GM12878 (cell line): ENCODE measurements around the gene NOTCH4. TPM values are rescaled to one million over a fixed set of nuclear protein-coding genes. Genes with fewer than 3 reads are reported as not detected.

Experiments
- ATAC-seq: fragments of 200-7000 bp; cut with Tn5 transposase; 3 replicates; pipeline ENCODE4 v1.9.1; 2020; ENCODE audit warnings: mild to moderate bottlenecking, moderate library complexity
- BruUV-seq: library from RNA; stranded (reverse); fragments of 400-500 nt; replicated peaks from 2 replicates; lab custom pipeline; 2021; lab: Mats Ljungman, UMichigan
- CTCF ChIA-PET: fragments of 300-600 bp; sonication (Branson Sonifier 250); formaldehyde crosslinking; extraction: SDS; loops from one replicate; lab custom pipeline; 2021; ENCODE audit warnings: inconsistent platforms; lab: Yijun Ruan, JAX
- POLR2A ChIA-PET: fragments of 350-600 bp; formaldehyde crosslinking; extraction: SDS; loops from one replicate; lab custom pipeline; 2021; ENCODE audit warnings: inconsistent platforms; lab: Charles Lee
- RAD21 ChIA-PET: fragments of 300-600 bp; sonication (Branson Sonifier 250); formaldehyde crosslinking; loops from one replicate; lab custom pipeline; 2023; ENCODE audit warnings: antibody characterized with exemption; ENCODE audit not compliant: unreplicated experiment; lab: Charles Lee
- SMC1A ChIA-PET: fragments of 300-600 bp; sonication (Branson Sonifier 250); formaldehyde crosslinking; loops from one replicate; lab custom pipeline; 2023; ENCODE audit not compliant: unreplicated experiment, uncharacterized antibody; lab: Charles Lee
- DNase-seq: peaks from one replicate; pipeline ENCODE4 v3.0.0-alpha.2; 2011; ENCODE audit warnings: low read depth, low spot score
- FAIRE-seq: peaks from 3 replicates; lab custom pipeline; 2011; peaks lifted over from hg19 to GRCh38; lab: Jason Lieb, UNC
- H2AFZ ChIP-seq: 2 replicates; pipeline ENCODE4 v1.6.0; 2011; ENCODE audit warnings: low read depth, low read length, control low read depth; ENCODE audit not compliant: control insufficient read depth
- H3K27ac ChIP-seq: 2 replicates; pipeline ENCODE4 v1.5.1; 2011; ENCODE audit warnings: control low read depth; ENCODE audit not compliant: control insufficient read depth, insufficient read depth
- H3K27me3 ChIP-seq, 2 experiments: replicated peaks in 1 of 2; 2 replicates each; pipeline versions ENCODE4 v1.6.0 to v1.6.1; 2011; ENCODE audit warnings: low read length in 1 of 2; ENCODE audit not compliant: control insufficient read depth in 2 of 2, insufficient read depth in 2 of 2
- H3K36me3 ChIP-seq, 2 experiments: 2 replicates each; pipeline ENCODE4 v1.5.1; 2011; ENCODE audit warnings: low read length in 1 of 2; ENCODE audit not compliant: control insufficient read depth in 2 of 2, insufficient read depth in 2 of 2
- H3K4me1 ChIP-seq: 2 replicates; pipeline ENCODE4 v1.6.1; 2011; ENCODE audit warnings: mild to moderate bottlenecking, low read length, moderate library complexity, mixed read lengths; ENCODE audit not compliant: control insufficient read depth, insufficient read depth
- H3K4me2 ChIP-seq: 2 replicates; pipeline ENCODE4 v1.6.0; 2011; ENCODE audit warnings: control low read depth; ENCODE audit not compliant: control insufficient read depth, insufficient read depth
- H3K4me3 ChIP-seq: fragments of 200-600 bp; sonication (generic); 2 replicates; pipeline ENCODE4 v1.5.1; 2016
- H3K79me2 ChIP-seq: 2 replicates; pipeline ENCODE4 v1.6.0; 2011; ENCODE audit warnings: low read length; ENCODE audit not compliant: control insufficient read depth, insufficient read depth
- H3K9ac ChIP-seq: 2 replicates; pipeline ENCODE4 v1.8.0; 2011; ENCODE audit warnings: low read length, control low read depth, mixed read lengths; ENCODE audit not compliant: control insufficient read depth, insufficient read depth
- H3K9me3 ChIP-seq: replicated peaks from 3 replicates; pipeline ENCODE4 v1.5.1; 2011; ENCODE audit warnings: mild to moderate bottlenecking, low read length; ENCODE audit not compliant: control insufficient read depth, insufficient read depth
- H4K20me1 ChIP-seq: 2 replicates; pipeline ENCODE4 v1.6.0; 2011; ENCODE audit not compliant: control insufficient read depth, insufficient read depth
- KLF5 ChIP-seq: fragments of 450-650 bp; IDR thresholded peaks from 2 replicates; pipeline ENCODE4 v1.6.1; 2014; ENCODE audit warnings: mild to moderate bottlenecking; ENCODE audit not compliant: partially characterized antibody
- WGBS: methylation state at CpG from one replicate; pipeline ENCODE4 v1.1.6; 2016; ENCODE audit warnings: low lambda C conversion rate; ENCODE audit not compliant: insufficient replicate concordance, insufficient coverage; ENCODE audit errors: missing lambda C conversion rate; 5-methylcytosine and 5-hydroxymethylcytosine counted together
- in situ Hi-C: fragments of 300-500 bp; cut with MboI; formaldehyde crosslinking; loops from 9 replicates; pipeline ENCODE4 v1.14.3; 2018; ENCODE audit warnings: mixed read lengths
- intact Hi-C: fragments of 100-400 bp; cut with micrococcal nuclease; formaldehyde crosslinking; loops from one replicate; pipeline ENCODE4 v1.14.2; 2022; ENCODE audit not compliant: unreplicated experiment
- microRNA-seq: library from miRNA; unstranded; fragments of <30 nt; microRNA quantifications from one replicate; pipeline ENCODE4, GENCODE V29; 2018
- polyA plus RNA-seq, 11 experiments: library from polyadenylated mRNA; depleted of rRNA in 4 of 11; unstranded in 6 of 11; stranded (reverse) in 5 of 11; fragments of >200 nt; fragmentation: Nextera tagmentation in 4 of 11; fragmentation: Illumina TruSeq in 1 of 11; extraction: Ambion mirVana in 4 of 11; extraction: Trizol in 1 of 11; gene quantifications; 1 replicate in 1 of 11; 2 replicates in 10 of 11; pipeline versions ENCODE4 v1.2.1 to v1.2.3, GENCODE V29; 2011 to 2016; ENCODE audit warnings: inconsistent platforms in 2 of 11, missing spikeins in 2 of 11, low read depth in 1 of 11
- small RNA-seq: library from RNA; depleted of rRNA; stranded (forward); fragments of <200 nt; gene quantifications from one replicate; pipeline ENCODE3, GENCODE V24; 2014
- total RNA-seq, 4 experiments: library from RNA; depleted of rRNA in 3 of 4; stranded (reverse); fragments of >200 nt in 3 of 4; fragmentation: Illumina TruSeq in 1 of 4; extraction: Trizol in 1 of 4; gene quantifications; 2 replicates each; pipeline versions ENCODE4 v1.2.1 to v1.2.3, GENCODE V29; 2013 to 2021

NOTCH4 gene
- total and polyA plus RNA-seq, 10 of the 15 experiments (the other 5 are each of a cell fraction or from before 2014, with no cell fraction given) = 0.66 to 3.3 (median 1.4) TPM

GRCh38 chr6:32146287-32146686, 77.6 kb downstream of the NOTCH4 start:
- no peak for DNase-seq
- no peaks in the 10 kb centered on the region for H3K4me1 ChIP-seq
- H2AFZ ChIP-seq = no peak overlapping the region
- ChIA-PET SMC1A (no interaction called here), RAD21 (no interaction called here), CTCF (interaction anchor here (0.5 to 1.7 kb wide), 2 partner anchors 8 to 18 kb away, joined by 3 to 5 read pairs; partner anchors contain the start of gene EGFL8), POLR2A (interaction anchor here (0.6 kb wide), 2 partner anchors 9 to 52 kb away, joined by 4 to 10 read pairs; no protein-coding TSS in a partner anchor)
- BruUV-seq = no TSS peak
- no peak overlapping the region for H3K4me2 ChIP-seq
- TF ChIP-seq KLF5 = no peak
- no peak for ATAC-seq
- no peak overlapping the region for H3K9ac ChIP-seq
- H3K27ac ChIP-seq = no peak overlapping the region
- H3K79me2 ChIP-seq = no peaks in the 10 kb centered on the region
- in situ Hi-C loops = no loop called here
- 50% methylated on average over 1 of the region's 1 CpG for WGBS
- intact Hi-C loops = no loop called here
- no peaks in the 10 kb centered on the region for H3K36me3 ChIP-seq
- peaks cover 7 to 12% of the 10 kb centered on the region in 2 experiments for H3K27me3 ChIP-seq
- no peaks in the 10 kb centered on the region; the same call in 2 of the 3 replicates for H3K9me3 ChIP-seq
- H4K20me1 ChIP-seq = no peaks in the 10 kb centered on the region
- H3K4me3 ChIP-seq = no peak overlapping the region
- FAIRE-seq = no peak

Small RNA genes within 50 kb of the gene (microRNA-seq; reads per million reads assigned to microRNA genes)
- gene MIR6721 (0.56 reads per million), gene MIR6833 (not detected)

Small RNA genes within 50 kb of the gene (small RNA-seq; reads per million reads assigned to genes)
- gene AL662884.1 = not detected
- not detected for gene MIR6833

Other genes with a start within 250 kb of the NOTCH4 start
Only the 7 nearest of the 17 such genes appear.
- gene PPT2, start 69.9 kb downstream of the NOTCH4 start, total RNA-seq (2014; rRNA removed) = 21.7 and 25.5 TPM in 2 replicates
- 2.7 and 2.9 TPM in 2 replicates for gene PPT2, start 69.9 kb downstream of the NOTCH4 start, total RNA-seq (2014; rRNA removed; fragmentation: Illumina TruSeq; extraction: Trizol)
- gene PPT2, start 69.9 kb downstream of the NOTCH4 start, total RNA-seq (2021) = 7.3 and 7.9 TPM in 2 replicates
- 4.2 and 6.9 TPM in 2 replicates for gene PPT2, start 69.9 kb downstream of the NOTCH4 start, polyA plus RNA-seq (2011; rRNA removed)
- 6.3 and 6.7 TPM in 2 replicates for gene PPT2, start 69.9 kb downstream of the NOTCH4 start, polyA plus RNA-seq (2014; fragmentation: Illumina TruSeq; extraction: Trizol)
- gene PPT2, start 69.9 kb downstream of the NOTCH4 start, polyA plus RNA-seq (2014; fragmentation: Nextera tagmentation; extraction: Ambion mirVana) = 1 to 10 TPM; 1.3 to 2.5 TPM
- 6.8 and 7.6 TPM in 2 replicates for gene PPT2, start 69.9 kb downstream of the NOTCH4 start, polyA plus RNA-seq (2014; rRNA removed)
- 1 to 10 TPM; 3.4 to 4.8 TPM for gene PPT2, start 69.9 kb downstream of the NOTCH4 start, polyA plus RNA-seq (2016; fragmentation: Nextera tagmentation; extraction: Ambion mirVana)
- gene EGFL8, start 59.5 kb downstream of the NOTCH4 start, total RNA-seq (2014; rRNA removed) = 0.90 and 2.7 TPM in 2 replicates
- gene EGFL8, start 59.5 kb downstream of the NOTCH4 start, total RNA-seq (2014; rRNA removed; fragmentation: Illumina TruSeq; extraction: Trizol) = 0.60 and 1.9 TPM in 2 replicates
- 2.6 and 3.0 TPM in 2 replicates for gene EGFL8, start 59.5 kb downstream of the NOTCH4 start, total RNA-seq (2021)
- 1.8 and 2.2 TPM in 2 replicates for gene EGFL8, start 59.5 kb downstream of the NOTCH4 start, polyA plus RNA-seq (2011; rRNA removed)
- 2.3 and 6.0 TPM in 2 replicates for gene EGFL8, start 59.5 kb downstream of the NOTCH4 start, polyA plus RNA-seq (2014; fragmentation: Illumina TruSeq; extraction: Trizol)
- under 1 TPM; 0.27 to 0.84 TPM for gene EGFL8, start 59.5 kb downstream of the NOTCH4 start, polyA plus RNA-seq (2014; fragmentation: Nextera tagmentation; extraction: Ambion mirVana)
- 2.4 and 3.5 TPM in 2 replicates for gene EGFL8, start 59.5 kb downstream of the NOTCH4 start, polyA plus RNA-seq (2014; rRNA removed)
- gene EGFL8, start 59.5 kb downstream of the NOTCH4 start, polyA plus RNA-seq (2016; fragmentation: Nextera tagmentation; extraction: Ambion mirVana) = under 1 TPM; 0.07 to 0.28 TPM
- gene AGPAT1, start 48.0 kb downstream of the NOTCH4 start, total RNA-seq (2014; rRNA removed) = 31.5 and 36.2 TPM in 2 replicates
- gene AGPAT1, start 48.0 kb downstream of the NOTCH4 start, total RNA-seq (2014; rRNA removed; fragmentation: Illumina TruSeq; extraction: Trizol) = 14.0 and 15.7 TPM in 2 replicates
- 31.5 and 34.7 TPM in 2 replicates for gene AGPAT1, start 48.0 kb downstream of the NOTCH4 start, total RNA-seq (2021)
- gene AGPAT1, start 48.0 kb downstream of the NOTCH4 start, polyA plus RNA-seq (2011; rRNA removed) = 10.5 and 26.8 TPM in 2 replicates
- gene AGPAT1, start 48.0 kb downstream of the NOTCH4 start, polyA plus RNA-seq (2014; fragmentation: Illumina TruSeq; extraction: Trizol) = 33.3 and 39.5 TPM in 2 replicates
- 10 to 100 TPM; 13.9 to 15.3 TPM for gene AGPAT1, start 48.0 kb downstream of the NOTCH4 start, polyA plus RNA-seq (2014; fragmentation: Nextera tagmentation; extraction: Ambion mirVana)
- gene AGPAT1, start 48.0 kb downstream of the NOTCH4 start, polyA plus RNA-seq (2014; rRNA removed) = 29.2 and 32.0 TPM in 2 replicates
- 10 to 100 TPM; 18.1 to 22.5 TPM for gene AGPAT1, start 48.0 kb downstream of the NOTCH4 start, polyA plus RNA-seq (2016; fragmentation: Nextera tagmentation; extraction: Ambion mirVana)
- 51.6 and 61.4 TPM in 2 replicates for gene RNF5, start 45.7 kb downstream of the NOTCH4 start, total RNA-seq (2014; rRNA removed)
- 42.2 and 42.4 TPM in 2 replicates for gene RNF5, start 45.7 kb downstream of the NOTCH4 start, total RNA-seq (2014; rRNA removed; fragmentation: Illumina TruSeq; extraction: Trizol)
- gene RNF5, start 45.7 kb downstream of the NOTCH4 start, total RNA-seq (2021) = 51.6 and 52.1 TPM in 2 replicates
- gene RNF5, start 45.7 kb downstream of the NOTCH4 start, polyA plus RNA-seq (2011; rRNA removed) = 75.2 and 75.6 TPM in 2 replicates
- 74.1 and 82.8 TPM in 2 replicates for gene RNF5, start 45.7 kb downstream of the NOTCH4 start, polyA plus RNA-seq (2014; fragmentation: Illumina TruSeq; extraction: Trizol)
- gene RNF5, start 45.7 kb downstream of the NOTCH4 start, polyA plus RNA-seq (2014; fragmentation: Nextera tagmentation; extraction: Ambion mirVana) = 10 to 100 TPM; 31.4 to 42.0 TPM
- 72.6 and 74.1 TPM in 2 replicates for gene RNF5, start 45.7 kb downstream of the NOTCH4 start, polyA plus RNA-seq (2014; rRNA removed)
- 100 to 1,000 TPM; 105 to 114 TPM for gene RNF5, start 45.7 kb downstream of the NOTCH4 start, polyA plus RNA-seq (2016; fragmentation: Nextera tagmentation; extraction: Ambion mirVana)
- gene AGER, start 39.8 kb downstream of the NOTCH4 start, total RNA-seq (2014; rRNA removed) = 2.9 and 3.7 TPM in 2 replicates
- 3.1 and 3.8 TPM in 2 replicates for gene AGER, start 39.8 kb downstream of the NOTCH4 start, total RNA-seq (2014; rRNA removed; fragmentation: Illumina TruSeq; extraction: Trizol)
- 15.4 and 15.7 TPM in 2 replicates for gene AGER, start 39.8 kb downstream of the NOTCH4 start, total RNA-seq (2021)
- gene AGER, start 39.8 kb downstream of the NOTCH4 start, polyA plus RNA-seq (2011; rRNA removed) = 8.7 and 9.1 TPM in 2 replicates
- gene AGER, start 39.8 kb downstream of the NOTCH4 start, polyA plus RNA-seq (2014; fragmentation: Illumina TruSeq; extraction: Trizol) = 6.1 and 9.6 TPM in 2 replicates
- gene AGER, start 39.8 kb downstream of the NOTCH4 start, polyA plus RNA-seq (2014; fragmentation: Nextera tagmentation; extraction: Ambion mirVana) = 1 to 10 TPM; 1.1 to 3.9 TPM
- gene AGER, start 39.8 kb downstream of the NOTCH4 start, polyA plus RNA-seq (2014; rRNA removed) = 14.5 and 18.2 TPM in 2 replicates
- 1 to 10 TPM; 2.2 to 3.0 TPM for gene AGER, start 39.8 kb downstream of the NOTCH4 start, polyA plus RNA-seq (2016; fragmentation: Nextera tagmentation; extraction: Ambion mirVana)
- gene PBX2, start 33.9 kb downstream of the NOTCH4 start, total RNA-seq (2014; rRNA removed) = 19.3 and 20.8 TPM in 2 replicates
- gene PBX2, start 33.9 kb downstream of the NOTCH4 start, total RNA-seq (2014; rRNA removed; fragmentation: Illumina TruSeq; extraction: Trizol) = 20.3 and 21.8 TPM in 2 replicates
- 59.6 and 66.5 TPM in 2 replicates for gene PBX2, start 33.9 kb downstream of the NOTCH4 start, total RNA-seq (2021)
- 35.7 and 48.8 TPM in 2 replicates for gene PBX2, start 33.9 kb downstream of the NOTCH4 start, polyA plus RNA-seq (2011; rRNA removed)
- 50.7 and 50.9 TPM in 2 replicates for gene PBX2, start 33.9 kb downstream of the NOTCH4 start, polyA plus RNA-seq (2014; fragmentation: Illumina TruSeq; extraction: Trizol)
- gene PBX2, start 33.9 kb downstream of the NOTCH4 start, polyA plus RNA-seq (2014; fragmentation: Nextera tagmentation; extraction: Ambion mirVana) = 1 to 10 TPM in 1 of 2 experiments, under 1 TPM in 1; 0.84 to 1.2 TPM
- 58.0 and 73.3 TPM in 2 replicates for gene PBX2, start 33.9 kb downstream of the NOTCH4 start, polyA plus RNA-seq (2014; rRNA removed)
- gene PBX2, start 33.9 kb downstream of the NOTCH4 start, polyA plus RNA-seq (2016; fragmentation: Nextera tagmentation; extraction: Ambion mirVana) = 1 to 10 TPM; 2.7 to 3.7 TPM
- gene GPSM3, start 31.4 kb downstream of the NOTCH4 start, total RNA-seq (2014; rRNA removed) = 117 and 133 TPM in 2 replicates
- gene GPSM3, start 31.4 kb downstream of the NOTCH4 start, total RNA-seq (2014; rRNA removed; fragmentation: Illumina TruSeq; extraction: Trizol) = 63.7 and 71.6 TPM in 2 replicates
- gene GPSM3, start 31.4 kb downstream of the NOTCH4 start, total RNA-seq (2021) = 131 TPM in 2 replicates
- 65.3 and 131 TPM in 2 replicates for gene GPSM3, start 31.4 kb downstream of the NOTCH4 start, polyA plus RNA-seq (2011; rRNA removed)
- 60.2 and 104 TPM in 2 replicates for gene GPSM3, start 31.4 kb downstream of the NOTCH4 start, polyA plus RNA-seq (2014; fragmentation: Illumina TruSeq; extraction: Trizol)
- gene GPSM3, start 31.4 kb downstream of the NOTCH4 start, polyA plus RNA-seq (2014; fragmentation: Nextera tagmentation; extraction: Ambion mirVana) = 10 to 100 TPM; 22.0 to 61.9 TPM
- 112 and 144 TPM in 2 replicates for gene GPSM3, start 31.4 kb downstream of the NOTCH4 start, polyA plus RNA-seq (2014; rRNA removed)
- gene GPSM3, start 31.4 kb downstream of the NOTCH4 start, polyA plus RNA-seq (2016; fragmentation: Nextera tagmentation; extraction: Ambion mirVana) = 100 to 1,000 TPM; 114 to 137 TPM